PC-9 (cell line): ENCODE results near the gene SAMD1.

Experiments used
- CTCF ChIP-seq: fragments of 200-600 bp; sonication (generic); conservative IDR thresholded peaks from 2 replicates; pipeline ENCODE4 v1.6.1; 2017; ENCODE audit warnings: mixed run types, antibody characterized with exemption, mild to moderate bottlenecking, moderate library complexity
- EZH2 ChIP-seq: fragments of 200-600 bp; sonication (generic); IDR thresholded peaks from 2 replicates; pipeline ENCODE4 v1.8.0; 2017; ENCODE audit warnings: antibody characterized with exemption, low read depth

- TF ChIP-seq CTCF (no peak), EZH2 (no peak)
Measured at GRCh38 chr19:14107581-14108461, 17.3 kb upstream of the SAMD1 start.
